ENCODE measurements around the gene LRBA. TPM values are rescaled to one million over a fixed set of nuclear protein-coding genes. Genes with fewer than 3 reads are reported as not detected.

The LRBA gene
- total and polyA plus RNA-seq, 2 donors (not counting 3 experiments of a cell fraction or from before 2014, with no cell fraction given), result 18.0 to 35.1 TPM

- BruUV-seq (replicated peaks), result no TSS peak
- no peak overlapping the region for H3K4me3 ChIP-seq (replicated peaks in 1 of 3; ENCODE audit: insufficient read depth in 1 of 3, low read depth in 1 of 3, low read length in 3 of 3)
- no peak overlapping the region for H3K9ac ChIP-seq (replicated peaks; ENCODE audit: extremely low read depth, insufficient read depth, low read length)
- no peaks in the 10 kb centered on the region for H3K36me3 ChIP-seq (ENCODE audit: control insufficient read depth in 2 of 2, extremely low read depth in 1 of 2, insufficient read depth in 2 of 2, low read length in 2 of 2)
- no peak overlapping the region for H2AFZ ChIP-seq (ENCODE audit: low read depth, low read length)
- no peak overlapping the region for H3K4me2 ChIP-seq (ENCODE audit: insufficient read depth, low read length)
- intact Hi-C loops (cut with micrococcal nuclease), result no loop called here
- no peak for FAIRE-seq
- dilution Hi-C loops (cut with MboI; ENCODE audit: extremely low pct_ligation_motif_present, low sequenced_read_pairs), result no loop called here
- H3K4me1 ChIP-seq (ENCODE audit: control insufficient read depth, extremely low read depth, insufficient read depth, low read length), result no peaks in the 10 kb centered on the region
- no peak overlapping the region for H3K27ac ChIP-seq (ENCODE audit: insufficient read depth, low read depth, low read length)
- no peaks in the 10 kb centered on the region for H3K27me3 ChIP-seq (ENCODE audit: control insufficient read depth in 2 of 2, insufficient read depth in 2 of 2, low read length in 2 of 2)
- no peaks in the 10 kb centered on the region for H4K20me1 ChIP-seq (replicated peaks; ENCODE audit: control insufficient read depth, extremely low read depth, insufficient read depth, low read length)
- ChIA-PET POLR2A (no interaction called here), CTCF (interaction anchor here (0.9 kb wide), 2 partner anchors 8 to 30 kb away, joined by 3 read pairs; no protein-coding TSS in a partner anchor)
- TF ChIP-seq POLR2AphosphoS5 (IDR thresholded peaks at IDR 0.05; ENCODE audit: insufficient read depth, low read depth, low read length) (no peak), JUN (IDR thresholded peaks at IDR 0.05; ENCODE audit: borderline replicate concordance, insufficient read depth, insufficient read length, low read depth) (no peak), MAX (IDR thresholded peaks at IDR 0.05; ENCODE audit: insufficient read depth, insufficient read length) (no peak), FOS (IDR thresholded peaks at IDR 0.05; ENCODE audit: borderline replicate concordance, insufficient read depth, low read length) (no peak), GATA2 (IDR thresholded peaks at IDR 0.05; ENCODE audit: insufficient read depth, insufficient read length, low read depth, low read length) (no peak), EZH2 (IDR thresholded peaks at IDR 0.05; ENCODE audit: borderline replicate concordance, low read depth, low read length, severe bottlenecking) (no peak), CTCF (IDR thresholded peaks at IDR 0.05; ENCODE audit: extremely low read depth in 1 of 2, insufficient read depth in 1 of 2, low read depth in 1 of 2, low read length in 2 of 2) (no peak), MYC (IDR thresholded peaks at IDR 0.05; ENCODE audit: low read depth, low read length) (no peak), POLR2A (IDR thresholded peaks at IDR 0.05; ENCODE audit: low read depth, low read length) (no peak)
- no peaks in the 10 kb centered on the region for H3K79me2 ChIP-seq (ENCODE audit: control insufficient read depth, insufficient read depth, low read length)
- H3K9me1 ChIP-seq (replicated peaks; ENCODE audit: control insufficient read depth, extremely low read depth, insufficient read depth, low read length), result no peaks in the 10 kb centered on the region
- DNase-seq (ENCODE audit: low read depth, low spot score), result no peak
- H3K9me3 ChIP-seq (replicated peaks; ENCODE audit: control insufficient read depth, insufficient read depth, low read length), result no peaks in the 10 kb centered on the region
Observed at GRCh38 chr4:150355858-150356455, 659.1 kb downstream of the LRBA start.
